Panc1 (cell line): ENCODE data around the gene BAHCC1. TPM values are rescaled to one million over a fixed set of nuclear protein-coding genes. Genes with fewer than 3 reads are reported as not detected.

Experiments used
- ATAC-seq: fragments of 200-7000 bp; cut with Tn5 transposase; 2 replicates; pipeline ENCODE4 v1.9.1; 2020; ENCODE audit warnings: mild to moderate bottlenecking, moderate library complexity
- BruUV-seq: library from RNA; stranded (reverse); fragments of 400-500 nt; replicated peaks from 2 replicates; lab custom pipeline; 2021; lab: Mats Ljungman, UMichigan
- CTCF ChIA-PET: fragments of 300-600 bp; sonication (Branson Sonifier 250); formaldehyde crosslinking; loops from one replicate; lab custom pipeline; 2022; ENCODE audit warnings: antibody characterized with exemption; lab: Charles Lee
- POLR2A ChIA-PET: fragments of 300-600 bp; sonication (Branson Sonifier 250); formaldehyde crosslinking; loops from one replicate; lab custom pipeline; 2022; ENCODE audit warnings: antibody characterized with exemption; lab: Charles Lee
- DNase-seq: peaks from one replicate; pipeline ENCODE4 v3.0.0-alpha.2; 2010; ENCODE audit warnings: low read depth, low spot score
- H3K27ac ChIP-seq: 2 replicates; pipeline ENCODE4 v1.5.1; 2011; ENCODE audit warnings: mild to moderate bottlenecking, low read length, inconsistent platforms
- H3K27me3 ChIP-seq: fragments of 200-500 bp; sonication (Bioruptor generic); 2 replicates; pipeline ENCODE4 v1.6.0; 2014; ENCODE audit warnings: low read length, inconsistent platforms; ENCODE audit not compliant: control insufficient read depth, insufficient read depth
- H3K36me3 ChIP-seq: fragments of 200-500 bp; sonication (Bioruptor generic); 2 replicates; pipeline ENCODE4 v1.5.1; 2014; ENCODE audit warnings: inconsistent platforms, mild to moderate bottlenecking, low read length, moderate library complexity; ENCODE audit not compliant: control insufficient read depth, insufficient read depth
- H3K4me1 ChIP-seq: 2 replicates; pipeline ENCODE4 v1.5.1; 2011; ENCODE audit warnings: inconsistent platforms, mild to moderate bottlenecking, low read length, moderate library complexity; ENCODE audit not compliant: control insufficient read depth, insufficient read depth
- H3K4me3 ChIP-seq, 2 experiments: 2 replicates each; pipeline ENCODE4 v1.5.1; 2011 to 2012; ENCODE audit warnings: low read depth in 2 of 2, low read length in 2 of 2, mild to moderate bottlenecking in 2 of 2, inconsistent platforms in 1 of 2, moderate library complexity in 1 of 2
- H3K9me3 ChIP-seq: fragments of 200-500 bp; sonication (Bioruptor generic); 2 replicates; pipeline ENCODE4 v1.5.1; 2014; ENCODE audit warnings: low read depth, mild to moderate bottlenecking, inconsistent platforms, low read length, moderate library complexity; ENCODE audit not compliant: control insufficient read depth, insufficient read depth
- POLR2AphosphoS5 ChIP-seq: IDR thresholded peaks from 2 replicates; pipeline ENCODE4 v1.6.1; 2012; ENCODE audit warnings: mild to moderate bottlenecking, low read depth, low read length, moderate library complexity
- SIN3A ChIP-seq: IDR thresholded peaks from 2 replicates; pipeline ENCODE4 v1.6.1; 2012; ENCODE audit warnings: low read depth, mild to moderate bottlenecking, low read length, moderate library complexity, borderline replicate concordance; ENCODE audit not compliant: insufficient read depth
- TCF7L2 ChIP-seq: IDR thresholded peaks from 2 replicates; pipeline ENCODE4 v1.6.1; 2011; ENCODE audit warnings: mild to moderate bottlenecking, low read depth, low read length, inconsistent platforms
- in situ Hi-C: cut with HindIII; loops from 2 replicates; pipeline ENCODE4 v1.10.0; 2016; ENCODE audit warnings: low sequenced_read_pairs, low pct_unique_long_range_greater_than_20kb
- intact Hi-C: fragments of 100-400 bp; cut with micrococcal nuclease; formaldehyde crosslinking; loops from one replicate; pipeline ENCODE4 v1.10.0; 2022; ENCODE audit not compliant: unreplicated experiment
- total RNA-seq: library from RNA; stranded (reverse); gene quantifications from one replicate; pipeline ENCODE4 v1.2.1, GENCODE V29; 2021; ENCODE audit not compliant: unreplicated experiment
- TF ChIP-seq, protein P1 (sequence below), 2 experiments: IDR thresholded peaks; 2 replicates each; pipeline ENCODE4 v1.6.1; 2011 to 2012; ENCODE audit warnings: low read depth in 2 of 2, control low read depth in 1 of 2, low read length in 1 of 2, mild to moderate bottlenecking in 1 of 2, moderate library complexity in 1 of 2; ENCODE audit not compliant: insufficient read depth in 1 of 2
- TF ChIP-seq, protein P2 (sequence below): fragments of 450-650 bp; IDR thresholded peaks from 2 replicates; pipeline ENCODE4 v1.5.1; 2017; ENCODE audit warnings: mild to moderate bottlenecking

BAHCC1 gene
- total RNA-seq, 1 experiment from 2014 or later, result 77.4 TPM

DNA sequence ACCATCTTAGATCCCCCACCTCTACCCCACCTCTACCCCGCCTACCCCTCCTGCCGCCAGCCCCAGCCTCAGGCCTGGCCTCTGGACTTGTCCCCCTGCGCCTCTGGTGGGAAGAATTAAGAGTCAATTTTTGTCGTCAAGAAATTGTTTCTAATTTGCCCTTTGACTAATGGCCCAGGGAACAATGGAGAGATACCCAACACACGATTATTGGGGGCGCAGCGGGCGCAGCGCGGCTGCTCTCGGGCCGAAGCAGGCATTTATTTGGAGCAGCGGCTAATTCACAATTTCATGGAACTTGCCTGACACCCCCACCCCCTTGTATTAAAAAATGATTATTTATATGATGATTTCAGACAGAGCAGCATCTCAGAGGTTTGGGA lies 4.4 kb upstream of the BAHCC1 start:
- no peaks in the 10 kb centered on the region for H3K27me3 ChIP-seq
- in situ Hi-C loops, result no loop called here

DNA sequence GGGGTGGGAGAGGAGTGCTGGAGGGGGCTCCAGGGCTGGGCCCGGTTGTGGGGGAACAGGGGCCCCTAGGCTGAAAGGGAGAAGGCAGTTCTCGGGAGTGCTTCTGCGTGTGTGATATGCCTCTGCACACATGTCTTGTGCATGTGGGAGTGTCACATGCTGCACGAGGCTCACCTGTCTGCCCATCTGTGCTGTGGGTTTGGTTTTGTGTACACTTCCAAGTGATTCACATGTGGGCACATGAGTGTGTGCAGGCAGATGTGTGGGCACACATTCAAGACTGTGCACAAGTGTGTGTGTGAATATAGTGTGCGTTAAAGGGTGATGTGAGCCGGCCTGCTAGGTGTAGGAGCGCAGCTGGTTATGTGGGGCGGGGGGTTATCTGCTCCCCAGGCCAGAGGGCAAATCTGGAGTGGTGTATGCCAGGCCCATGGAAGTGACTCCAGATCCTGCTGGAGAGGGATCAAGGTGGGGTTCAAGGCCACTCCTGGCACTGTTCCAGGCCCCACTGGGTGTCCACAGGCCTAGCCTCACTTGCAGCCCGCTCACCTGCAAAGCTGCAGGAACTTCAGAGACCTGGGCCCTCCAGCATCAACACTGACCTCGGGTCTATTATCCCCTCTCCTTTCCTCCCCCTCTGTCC lies 3.8 kb upstream of the BAHCC1 start:
- Histone ChIP-seq H3K9me3 (no peaks in the 10 kb centered on the region), H3K4me3 (peak overlapping the region; percentile 53 to 70), H3K27ac (peak overlapping the region; percentile 100), H3K27me3 (no peaks in the 10 kb centered on the region), H3K36me3 (no peaks in the 10 kb centered on the region; the same call in 1 of the 2 replicates), H3K4me1 (peaks cover 61% of the 10 kb centered on the region)
- no peak for DNase-seq
- ChIA-PET CTCF (interaction anchor here (0.5 kb wide), 1 partner anchor 96 kb away, joined by 3 read pairs; the partner anchor contains the start of gene SLC38A10), POLR2A (interaction anchor here (0.6 kb wide), 1 partner anchor 58 kb away, joined by 3 read pairs; no protein-coding TSS in a partner anchor)
- in situ Hi-C loops (no loop called here), intact Hi-C loops (loop anchor here (5.0 kb wide), 1 partner anchor 126 kb away; no protein-coding TSS in a partner anchor)
- TF ChIP-seq, protein P1, sequence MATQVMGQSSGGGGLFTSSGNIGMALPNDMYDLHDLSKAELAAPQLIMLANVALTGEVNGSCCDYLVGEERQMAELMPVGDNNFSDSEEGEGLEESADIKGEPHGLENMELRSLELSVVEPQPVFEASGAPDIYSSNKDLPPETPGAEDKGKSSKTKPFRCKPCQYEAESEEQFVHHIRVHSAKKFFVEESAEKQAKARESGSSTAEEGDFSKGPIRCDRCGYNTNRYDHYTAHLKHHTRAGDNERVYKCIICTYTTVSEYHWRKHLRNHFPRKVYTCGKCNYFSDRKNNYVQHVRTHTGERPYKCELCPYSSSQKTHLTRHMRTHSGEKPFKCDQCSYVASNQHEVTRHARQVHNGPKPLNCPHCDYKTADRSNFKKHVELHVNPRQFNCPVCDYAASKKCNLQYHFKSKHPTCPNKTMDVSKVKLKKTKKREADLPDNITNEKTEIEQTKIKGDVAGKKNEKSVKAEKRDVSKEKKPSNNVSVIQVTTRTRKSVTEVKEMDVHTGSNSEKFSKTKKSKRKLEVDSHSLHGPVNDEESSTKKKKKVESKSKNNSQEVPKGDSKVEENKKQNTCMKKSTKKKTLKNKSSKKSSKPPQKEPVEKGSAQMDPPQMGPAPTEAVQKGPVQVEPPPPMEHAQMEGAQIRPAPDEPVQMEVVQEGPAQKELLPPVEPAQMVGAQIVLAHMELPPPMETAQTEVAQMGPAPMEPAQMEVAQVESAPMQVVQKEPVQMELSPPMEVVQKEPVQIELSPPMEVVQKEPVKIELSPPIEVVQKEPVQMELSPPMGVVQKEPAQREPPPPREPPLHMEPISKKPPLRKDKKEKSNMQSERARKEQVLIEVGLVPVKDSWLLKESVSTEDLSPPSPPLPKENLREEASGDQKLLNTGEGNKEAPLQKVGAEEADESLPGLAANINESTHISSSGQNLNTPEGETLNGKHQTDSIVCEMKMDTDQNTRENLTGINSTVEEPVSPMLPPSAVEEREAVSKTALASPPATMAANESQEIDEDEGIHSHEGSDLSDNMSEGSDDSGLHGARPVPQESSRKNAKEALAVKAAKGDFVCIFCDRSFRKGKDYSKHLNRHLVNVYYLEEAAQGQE (IDR thresholded peaks at IDR 0.05; ENCODE audit: insufficient read depth in 1 of 2, low read depth in 2 of 2, low read length in 1 of 2), result no peak
- no peak for TF ChIP-seq POLR2AphosphoS5
- TF ChIP-seq, protein P2, sequence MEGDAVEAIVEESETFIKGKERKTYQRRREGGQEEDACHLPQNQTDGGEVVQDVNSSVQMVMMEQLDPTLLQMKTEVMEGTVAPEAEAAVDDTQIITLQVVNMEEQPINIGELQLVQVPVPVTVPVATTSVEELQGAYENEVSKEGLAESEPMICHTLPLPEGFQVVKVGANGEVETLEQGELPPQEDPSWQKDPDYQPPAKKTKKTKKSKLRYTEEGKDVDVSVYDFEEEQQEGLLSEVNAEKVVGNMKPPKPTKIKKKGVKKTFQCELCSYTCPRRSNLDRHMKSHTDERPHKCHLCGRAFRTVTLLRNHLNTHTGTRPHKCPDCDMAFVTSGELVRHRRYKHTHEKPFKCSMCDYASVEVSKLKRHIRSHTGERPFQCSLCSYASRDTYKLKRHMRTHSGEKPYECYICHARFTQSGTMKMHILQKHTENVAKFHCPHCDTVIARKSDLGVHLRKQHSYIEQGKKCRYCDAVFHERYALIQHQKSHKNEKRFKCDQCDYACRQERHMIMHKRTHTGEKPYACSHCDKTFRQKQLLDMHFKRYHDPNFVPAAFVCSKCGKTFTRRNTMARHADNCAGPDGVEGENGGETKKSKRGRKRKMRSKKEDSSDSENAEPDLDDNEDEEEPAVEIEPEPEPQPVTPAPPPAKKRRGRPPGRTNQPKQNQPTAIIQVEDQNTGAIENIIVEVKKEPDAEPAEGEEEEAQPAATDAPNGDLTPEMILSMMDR, result no peak
- no peak for TF ChIP-seq TCF7L2
- TF ChIP-seq SIN3A, result no peak
- no TSS peak for BruUV-seq
- ATAC-seq, result no peak

More for the DNA sequence above, 4.4 kb upstream of the BAHCC1 start:
- DNase-seq (no peak), ATAC-seq (no peak)
- no TSS peak for BruUV-seq
- H3K4me3 ChIP-seq, result no peak overlapping the region
- peaks cover 66% of the 10 kb centered on the region for H3K4me1 ChIP-seq
- intact Hi-C loops, result loop anchor here (5.0 kb wide), 1 partner anchor 126 kb away; no protein-coding TSS in a partner anchor
- no peaks in the 10 kb centered on the region; the same call in 1 of the 2 replicates for H3K36me3 ChIP-seq
- ChIA-PET CTCF (no interaction called here), POLR2A (no interaction called here)
- peak overlapping the region; percentile 100 for H3K27ac ChIP-seq
- no peaks in the 10 kb centered on the region for H3K9me3 ChIP-seq
- TF ChIP-seq SIN3A (no peak), TCF7L2 (no peak), POLR2AphosphoS5 (no peak)
- TF ChIP-seq, protein P1 (IDR thresholded peaks at IDR 0.05; ENCODE audit: insufficient read depth in 1 of 2, low read depth in 2 of 2, low read length in 1 of 2), result no peak
- TF ChIP-seq, protein P2, result no peak; the same call in 1 of the 2 replicates
